COLO668 (cell line): ENCODE measurements around the gene NAALADL1.
"Not testable (repeated sequence)": the region's sequence is repeated elsewhere in the genome, so short reads cannot be mapped to it uniquely, and the experiment has no call there.

ENCODE experiments used
- DNase-seq: peaks from one replicate; lab custom pipeline; 2025; ENCODE audit not compliant: unreplicated experiment; lab: John Stamatoyannopoulos, UW

The NAALADL1 gene

DNA sequence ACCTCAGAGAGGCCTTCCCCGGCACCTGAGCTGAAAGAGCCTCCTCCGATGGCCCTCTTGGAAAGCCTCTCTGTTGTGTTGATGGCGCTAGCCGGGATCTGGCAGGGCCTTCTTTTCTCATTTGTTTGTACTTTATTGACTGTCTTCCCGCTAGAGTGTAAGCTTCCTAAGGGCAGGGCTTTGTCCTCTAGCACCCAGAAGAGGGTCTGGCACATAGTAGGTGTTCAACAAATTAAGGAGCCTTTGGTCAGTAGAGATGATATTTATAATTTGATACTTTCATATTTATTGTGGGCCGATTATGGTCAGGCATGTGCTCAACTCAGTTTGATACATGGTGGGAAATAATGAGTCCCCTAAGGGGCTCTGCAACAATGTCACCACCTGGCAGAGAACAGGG lies 40.4 kb downstream of the NAALADL1 start:
- no peak for DNase-seq

DNA sequence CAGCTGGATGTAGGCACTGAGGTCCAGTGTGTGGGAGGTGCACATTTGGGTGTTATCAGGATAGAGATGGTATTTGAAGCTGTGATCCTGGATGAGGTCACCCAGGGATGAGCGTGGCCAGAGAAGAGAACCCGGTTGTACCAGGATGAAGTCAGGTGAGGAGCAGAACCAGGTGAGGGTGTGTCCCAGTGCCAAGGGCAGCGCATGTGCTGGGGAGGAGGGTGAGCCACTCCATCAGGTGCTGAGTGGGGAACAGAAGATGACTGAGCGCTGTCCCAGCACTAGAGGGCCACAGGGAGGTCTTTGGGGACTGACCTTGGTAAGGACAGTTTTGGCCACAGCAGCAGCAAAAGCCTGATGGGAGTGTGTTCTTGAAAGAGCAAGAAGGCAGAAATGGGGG lies 41.6 kb downstream of the NAALADL1 start:
- no peak for DNase-seq

DNA sequence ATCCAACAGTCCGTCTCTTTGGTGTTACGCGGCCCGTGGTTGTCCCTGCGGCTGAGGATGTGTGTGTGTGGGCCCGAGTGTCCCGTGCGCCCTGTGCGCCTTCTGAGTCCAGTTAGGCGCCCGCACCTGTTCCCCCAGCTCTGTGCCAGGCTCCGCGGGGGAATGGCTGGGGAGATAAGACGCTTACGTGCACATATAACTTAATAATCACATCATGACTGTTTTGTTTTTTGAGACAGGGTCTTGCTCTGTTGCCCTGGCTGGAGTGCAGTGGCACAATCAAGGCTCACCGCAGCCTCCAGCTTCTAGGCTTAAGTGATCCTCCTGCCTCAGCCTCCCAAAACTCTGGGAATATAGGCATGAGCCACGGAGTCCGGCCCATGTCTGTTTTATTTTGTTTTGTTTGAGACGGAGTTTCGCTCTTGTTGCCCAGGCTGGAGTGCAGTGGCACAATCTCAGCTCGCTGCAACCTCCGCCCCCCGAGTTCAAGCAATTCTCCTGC lies 43.6 kb downstream of the NAALADL1 start:
- no peak for DNase-seq

GRCh38 chr11:65013888-65014725 lies 44.2 kb downstream of the NAALADL1 start, which contains the start of gene ARL2:
Gene ARL2 (plus strand): TSS chr11:65014160. CDS start chr11:65014208, 48 bp downstream.
- DNase-seq: peak; percentile 91

GRCh38 chr11:65013130-65013887 lies 45.0 kb downstream of the NAALADL1 start:
- peak; percentile 89 for DNase-seq

GRCh38 chr11:65008873-65009272 lies 49.5 kb downstream of the NAALADL1 start:
- DNase-seq: no peak

- DNase-seq: no peak
Observed at GRCh38 chr11:65008016-65008415, 50.3 kb downstream of the NAALADL1 start.

DNA sequence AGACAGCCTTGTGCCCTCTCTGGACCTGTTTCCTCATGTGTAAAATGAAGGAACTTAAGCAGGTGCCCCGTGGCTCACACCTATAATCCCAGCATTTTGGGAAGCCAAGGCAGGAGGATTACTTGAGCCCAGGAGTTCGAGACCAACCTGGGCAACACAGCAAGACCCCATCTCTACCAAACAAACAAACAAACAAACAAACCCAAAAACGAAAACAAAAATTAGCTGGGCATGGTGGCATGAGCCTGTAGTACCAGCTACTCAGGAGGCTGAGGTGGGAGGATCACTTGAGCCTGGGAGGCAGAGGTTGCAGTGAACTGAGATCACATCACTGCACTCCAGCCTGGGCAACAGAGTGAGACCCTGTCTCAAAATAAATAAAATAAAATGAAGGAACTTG lies 54.4 kb downstream of the NAALADL1 start:
- DNase-seq: not testable (repeated sequence)

DNA sequence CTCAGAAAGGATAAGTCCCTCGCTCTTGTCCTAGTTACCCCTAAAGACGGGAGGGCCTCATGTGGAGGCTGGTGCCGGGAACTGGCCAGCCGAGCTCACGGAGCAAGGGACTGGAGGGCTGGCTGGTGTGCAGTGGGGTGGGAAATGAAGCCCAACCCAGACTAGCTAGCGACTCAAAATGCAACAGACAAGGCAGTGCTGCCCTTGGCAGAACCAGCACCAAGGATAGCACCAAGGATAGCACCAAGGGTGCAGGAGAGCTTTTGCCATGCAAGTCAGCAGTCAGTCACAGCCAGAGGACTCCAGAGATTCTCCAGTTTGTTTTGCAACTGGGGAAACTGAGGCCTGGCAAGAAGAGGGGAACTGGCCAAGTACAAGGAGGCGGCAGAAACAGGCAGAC lies 55.1 kb downstream of the NAALADL1 start:
- no peak for DNase-seq

DNA sequence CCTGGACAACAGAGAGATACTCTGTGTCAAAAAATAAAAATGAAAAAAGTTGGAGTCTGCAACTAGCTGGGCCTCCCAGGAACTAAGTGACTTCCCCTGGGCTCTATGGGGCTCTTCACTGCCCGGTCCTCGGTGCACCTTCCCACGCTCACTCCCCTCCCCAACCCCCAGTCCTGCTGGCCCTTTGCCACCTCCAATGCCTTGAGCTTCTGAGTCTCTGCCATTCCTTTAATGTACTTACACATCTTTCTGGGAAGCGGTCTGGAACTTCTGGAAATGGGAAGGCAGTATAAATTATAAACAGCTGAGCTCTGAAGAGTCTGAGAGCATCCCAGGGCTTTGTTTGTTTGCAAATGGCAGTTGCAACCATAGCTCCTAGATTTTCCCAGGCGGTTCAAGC lies 55.6 kb downstream of the NAALADL1 start:
- DNase-seq: no peak

- no peak for DNase-seq
Observed at GRCh38 chr11:64999478-64999877, 58.9 kb downstream of the NAALADL1 start.

- DNase-seq: peak; percentile 66
Observed at GRCh38 chr11:64998690-64999431, 59.5 kb downstream of the NAALADL1 start.

- peak; percentile 18 for DNase-seq
Observed at GRCh38 chr11:64998141-64998540, 60.2 kb downstream of the NAALADL1 start.

DNA sequence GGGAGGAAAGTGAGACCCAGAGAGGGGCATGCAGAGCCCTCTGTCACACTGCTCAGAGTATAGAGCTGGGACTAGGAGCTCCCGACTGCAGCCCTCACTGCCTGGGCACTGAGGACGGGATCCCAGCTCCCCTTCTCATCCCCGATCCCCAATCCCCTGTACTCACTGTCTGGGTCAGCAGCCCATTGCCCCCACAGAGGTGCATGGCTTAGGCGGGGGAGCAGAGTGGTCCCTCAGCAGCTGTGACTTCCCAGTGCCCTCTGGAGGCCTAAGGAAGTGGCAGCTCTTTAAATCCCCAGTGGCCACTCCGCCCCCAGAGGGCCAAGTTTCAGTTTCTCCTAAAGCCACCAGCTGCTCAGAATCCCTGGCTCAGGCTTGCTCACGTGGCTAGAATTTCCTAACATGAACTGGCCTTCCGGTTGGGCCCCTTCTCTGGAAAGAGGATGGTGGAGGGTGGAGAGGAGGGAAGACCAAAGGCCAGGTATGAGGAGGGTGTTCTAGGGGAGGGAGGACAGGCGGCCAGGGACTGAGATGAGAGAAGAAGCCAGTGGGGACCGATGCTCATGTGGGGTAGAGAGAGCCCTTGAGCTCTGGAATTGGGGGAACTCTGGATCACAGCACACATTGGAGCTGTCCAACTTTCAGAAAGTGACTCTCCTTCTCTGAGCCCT lies 61.5 kb downstream of the NAALADL1 start, which contains the start of gene BATF2:
Gene BATF2, minus strand, starts transcription at position 262 of the 671 bp plus-strand sequence. Its CDS starts 57 bp downstream, at position 205.
- peak; percentile 74 for DNase-seq

- no peak for DNase-seq
Observed at GRCh38 chr11:64996327-64996709, 62.0 kb downstream of the NAALADL1 start.
